Activated T-cell treated with anti-CD3 and anti-CD28 coated beads, Interleukin-2, amount 50 U/mL, for 72 hours (primary cell): ENCODE results near the gene RERE. TPM values are rescaled to one million over a fixed set of nuclear protein-coding genes. Genes with fewer than 3 reads are reported as not detected.
"Not testable (repeated sequence)": the region's sequence is repeated elsewhere in the genome, so short reads cannot be mapped to it uniquely, and the experiment has no call there.

Experiments used
- ATAC-seq, 2 donors: fragments of 150-1000 bp; cut with Tn5 transposase; replicated peaks in 1 of 2; 2 replicates each; pipeline ENCODE4 v1.10.0; 2021; ENCODE audit warnings: moderate library complexity in 2 of 2, mild to moderate bottlenecking in 1 of 2
- DNase-seq, 2 donors: peaks; one replicate each; pipeline ENCODE4 v3.0.0; 2021 to 2022; ENCODE audit warnings: mixed read lengths in 1 of 2
- H3K27ac Mint-ChIP-seq: one replicate; pipeline ENCODE4 v1.8.0; 2022; ENCODE audit warnings: mild to moderate bottlenecking, moderate library complexity, mixed read lengths
- H3K27me3 Mint-ChIP-seq: one replicate; pipeline ENCODE4 v1.8.0; 2022; ENCODE audit warnings: low read depth, mixed read lengths
- H3K36me3 Mint-ChIP-seq, 2 donors: one replicate each; pipeline ENCODE4 v1.8.0; 2022; ENCODE audit warnings: mixed read lengths in 2 of 2, mild to moderate bottlenecking in 1 of 2; ENCODE audit not compliant: insufficient read depth in 2 of 2
- H3K4me1 Mint-ChIP-seq: one replicate; pipeline ENCODE4 v1.8.0; 2022; ENCODE audit warnings: low read depth, mixed read lengths
- H3K4me3 Mint-ChIP-seq, 2 donors: one replicate each; pipeline ENCODE4 v1.8.0; 2022; ENCODE audit warnings: mild to moderate bottlenecking in 2 of 2, mixed read lengths in 2 of 2, moderate library complexity in 2 of 2
- H3K9me3 Mint-ChIP-seq, 2 donors: one replicate each; pipeline ENCODE4 v1.8.0; 2022; ENCODE audit warnings: mixed read lengths in 2 of 2
- total RNA-seq, 2 donors: library from RNA; stranded (reverse); gene quantifications; one replicate each; pipeline ENCODE4 v1.2.3, GENCODE V29; 2022

RERE gene
- total RNA-seq, 2 donors from 2014 or later, result 98.7 to 105 TPM

DNA sequence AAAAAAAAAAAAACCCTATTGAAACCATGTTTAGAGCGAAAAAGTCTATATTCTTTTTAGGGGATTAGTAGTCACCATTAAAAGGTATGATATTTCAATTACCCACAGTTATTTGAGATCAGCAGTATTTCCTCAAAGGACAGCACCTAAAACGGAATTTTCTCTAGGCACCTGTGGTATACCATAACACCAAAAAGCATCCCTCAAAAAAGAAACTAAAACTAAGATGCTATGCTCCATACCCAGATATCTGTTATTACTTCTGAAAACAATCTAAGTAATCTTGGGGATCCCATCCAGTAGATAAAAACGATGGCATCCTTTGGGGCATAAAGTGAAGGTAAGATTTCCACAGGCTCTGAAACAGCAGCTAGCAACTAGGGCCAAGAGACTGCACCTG is 89.0 kb downstream of the RERE start:
- Mint-ChIP-seq H3K27me3 (no peaks in the 10 kb centered on the region), H3K4me1 (peaks cover 18% of the 10 kb centered on the region), H3K27ac (no peak overlapping the region), H3K9me3 (peaks cover 2% of the 10 kb centered on the region in 2 donors), H3K36me3 (peaks cover 1 to 13% of the 10 kb centered on the region in 2 donors), H3K4me3 (no peak overlapping the region)
- no peak for DNase-seq
- ATAC-seq, result no peak

DNA sequence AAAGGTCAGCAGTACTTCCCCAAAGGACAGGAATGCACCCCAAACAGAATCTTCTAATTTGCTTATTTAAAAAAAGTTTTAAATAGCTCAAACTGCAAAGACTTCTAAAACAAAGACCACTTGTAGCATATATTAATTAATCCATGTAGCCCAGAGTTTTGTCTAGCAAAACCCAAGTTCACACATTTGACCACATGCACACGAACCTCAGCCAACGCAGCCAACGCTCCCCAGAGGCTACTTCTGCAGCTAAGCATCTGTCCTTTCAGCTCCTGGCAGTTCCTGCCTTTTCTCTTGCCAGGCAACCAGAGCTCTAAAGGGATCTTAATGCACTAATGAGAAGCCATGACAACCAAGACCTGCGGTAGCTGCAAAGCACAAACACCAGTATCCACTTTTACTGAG is 89.6 kb downstream of the RERE start:
- peaks cover 24% of the 10 kb centered on the region for H3K4me1 Mint-ChIP-seq
- DNase-seq, result no peak
- no peaks in the 10 kb centered on the region for H3K27me3 Mint-ChIP-seq
- ATAC-seq, result no peak
- peaks cover 2% of the 10 kb centered on the region in 2 donors for H3K9me3 Mint-ChIP-seq
- H3K4me3 Mint-ChIP-seq, result no peak overlapping the region
- H3K27ac Mint-ChIP-seq, result peak overlapping the region; percentile 65
- H3K36me3 Mint-ChIP-seq, result peaks cover 1 to 13% of the 10 kb centered on the region in 2 donors

- DNase-seq, H3K9me3 Mint-ChIP-seq, ATAC-seq, H3K4me3 Mint-ChIP-seq, H3K27me3 Mint-ChIP-seq: not testable (repeated sequence)
- peak overlapping the region; percentile 65 for H3K27ac Mint-ChIP-seq
- H3K4me1 Mint-ChIP-seq, result peaks cover 28% of the 10 kb centered on the region
- H3K36me3 Mint-ChIP-seq, result peaks cover 1 to 13% of the 10 kb centered on the region in 2 donors
Measured at GRCh38 chr1:8727316-8727715, 90.1 kb downstream of the RERE start.

DNA sequence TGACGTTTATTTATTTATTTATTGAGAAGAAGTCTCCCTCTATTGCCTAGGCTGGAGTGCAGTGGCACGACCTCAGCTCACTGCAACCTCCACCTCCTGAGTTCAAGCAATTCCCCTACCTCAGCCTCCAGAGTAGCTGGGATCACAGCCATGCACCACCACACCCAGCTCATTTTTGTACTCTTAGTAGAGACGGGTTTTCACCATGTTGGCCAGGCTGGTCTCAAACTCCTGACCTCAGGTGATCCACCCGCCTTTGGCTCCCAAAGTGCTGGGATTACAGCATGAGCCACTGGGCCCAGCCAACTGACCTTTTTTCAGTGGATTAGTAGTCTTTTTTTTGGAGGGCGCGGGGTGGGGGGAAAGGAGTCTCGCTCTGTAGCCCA is 90.6 kb downstream of the RERE start:
- H3K9me3 Mint-ChIP-seq, result not testable (repeated sequence)

DNA sequence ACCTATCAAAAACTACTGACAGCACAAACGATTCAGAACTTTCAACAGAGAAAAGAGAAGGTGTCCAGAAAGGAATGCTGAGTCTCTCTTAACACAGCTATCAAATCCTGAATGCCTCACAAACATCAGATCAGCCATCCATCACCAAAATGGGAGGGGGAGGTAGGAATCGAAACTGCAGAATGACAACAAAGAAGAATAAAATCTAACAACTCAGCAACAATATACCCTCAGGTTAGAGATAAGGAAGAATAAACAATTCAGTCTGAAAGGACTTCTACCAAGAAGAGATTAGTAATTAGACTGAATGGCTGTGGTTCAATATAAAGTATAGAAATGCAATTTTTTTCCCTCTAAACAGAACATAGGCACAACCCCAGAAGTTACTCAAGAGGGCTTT is 94.4 kb downstream of the RERE start:
- H3K4me3 Mint-ChIP-seq, result no peak overlapping the region
- H3K27me3 Mint-ChIP-seq, result no peaks in the 10 kb centered on the region
- H3K36me3 Mint-ChIP-seq, result peaks cover 0 to 3% of the 10 kb centered on the region in 2 donors
- H3K4me1 Mint-ChIP-seq, result peaks cover 41% of the 10 kb centered on the region
- DNase-seq (no peak), ATAC-seq (no peak)
- H3K9me3 Mint-ChIP-seq, result no peaks in the 10 kb centered on the region
- no peak overlapping the region for H3K27ac Mint-ChIP-seq

More for the DNA sequence above, 90.6 kb downstream of the RERE start:
- not testable (repeated sequence) for H3K4me3 Mint-ChIP-seq, H3K36me3 Mint-ChIP-seq, ATAC-seq, H3K27me3 Mint-ChIP-seq, DNase-seq, H3K27ac Mint-ChIP-seq
- peaks cover 33% of the 10 kb centered on the region for H3K4me1 Mint-ChIP-seq

- H3K9me3 Mint-ChIP-seq, result no peaks in the 10 kb centered on the region
- H3K4me1 Mint-ChIP-seq, result peaks cover 47% of the 10 kb centered on the region
- H3K27me3 Mint-ChIP-seq, result no peaks in the 10 kb centered on the region
- DNase-seq (no peak), ATAC-seq (no peak)
- H3K4me3 Mint-ChIP-seq, result no peak overlapping the region
- no peak overlapping the region for H3K27ac Mint-ChIP-seq
- peaks cover 0 to 3% of the 10 kb centered on the region in 2 donors for H3K36me3 Mint-ChIP-seq
Measured at GRCh38 chr1:8722366-8722765, 95.1 kb downstream of the RERE start.

DNA sequence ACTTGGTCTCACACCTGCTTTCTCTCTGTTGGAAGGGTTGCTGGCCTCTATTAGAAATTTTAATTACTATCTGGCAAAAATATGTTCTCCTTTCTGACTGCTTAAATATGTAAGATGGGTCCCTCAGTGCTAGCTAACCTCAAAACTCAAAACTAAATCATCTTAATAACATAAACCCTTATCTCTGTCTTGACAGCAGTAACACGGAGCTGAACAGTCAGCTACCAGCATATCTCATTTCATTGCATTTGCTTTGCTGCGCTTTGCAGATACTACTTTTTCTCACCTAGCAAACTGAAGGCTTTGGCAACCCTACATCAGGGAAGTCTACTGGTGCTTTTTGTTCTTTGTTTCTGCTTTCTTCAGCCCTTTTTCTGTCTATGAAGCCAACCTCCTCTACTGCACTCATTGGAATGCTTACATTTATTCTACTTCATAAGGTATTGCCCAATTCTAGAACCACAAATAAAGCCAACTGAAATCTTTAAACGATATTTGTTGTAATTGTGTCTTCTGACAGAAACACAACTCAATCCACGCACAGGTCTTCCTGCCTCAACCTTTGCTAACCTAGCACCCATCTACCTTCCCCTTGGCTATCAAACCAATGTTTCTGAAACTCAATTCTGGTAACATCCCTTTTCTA is 95.6 kb downstream of the RERE start:
- Mint-ChIP-seq H3K4me3 (no peak overlapping the region), H3K27me3 (no peaks in the 10 kb centered on the region), H3K36me3 (peaks cover 0 to 3% of the 10 kb centered on the region in 2 donors), H3K4me1 (peaks cover 46% of the 10 kb centered on the region), H3K9me3 (no peaks in the 10 kb centered on the region), H3K27ac (no peak overlapping the region)
- ATAC-seq (no peak), DNase-seq (no peak)

- DNase-seq, result no peak
- Mint-ChIP-seq H3K27me3 (no peaks in the 10 kb centered on the region), H3K9me3 (no peaks in the 10 kb centered on the region), H3K36me3 (peaks cover 0 to 3% of the 10 kb centered on the region in 2 donors), H3K4me1 (peaks cover 39% of the 10 kb centered on the region), H3K27ac (no peak overlapping the region), H3K4me3 (no peak overlapping the region)
- no peak for ATAC-seq
Measured at GRCh38 chr1:8720347-8720746, 97.1 kb downstream of the RERE start.

GRCh38 chr1:8718850-8719361 is 98.5 kb downstream of the RERE start:
- peaks cover 0 to 5% of the 10 kb centered on the region in 2 donors for H3K36me3 Mint-ChIP-seq
- no peak overlapping the region for H3K27ac Mint-ChIP-seq
- peaks cover 41% of the 10 kb centered on the region for H3K4me1 Mint-ChIP-seq
- ATAC-seq, result no peak
- DNase-seq, result no peak
- H3K4me3 Mint-ChIP-seq, result no peak overlapping the region
- H3K9me3 Mint-ChIP-seq, result peaks cover 0 to 1% of the 10 kb centered on the region in 2 donors
- no peaks in the 10 kb centered on the region for H3K27me3 Mint-ChIP-seq

GRCh38 chr1:8717148-8717547 is 100.3 kb downstream of the RERE start:
- H3K4me1 Mint-ChIP-seq, result peaks cover 33% of the 10 kb centered on the region
- H3K4me3 Mint-ChIP-seq, result no peak overlapping the region
- ATAC-seq, result no peak
- peaks cover 0 to 5% of the 10 kb centered on the region in 2 donors for H3K36me3 Mint-ChIP-seq
- no peak overlapping the region for H3K27ac Mint-ChIP-seq
- H3K9me3 Mint-ChIP-seq, result peaks cover 0 to 1% of the 10 kb centered on the region in 2 donors
- no peaks in the 10 kb centered on the region for H3K27me3 Mint-ChIP-seq
- DNase-seq, result no peak

DNA sequence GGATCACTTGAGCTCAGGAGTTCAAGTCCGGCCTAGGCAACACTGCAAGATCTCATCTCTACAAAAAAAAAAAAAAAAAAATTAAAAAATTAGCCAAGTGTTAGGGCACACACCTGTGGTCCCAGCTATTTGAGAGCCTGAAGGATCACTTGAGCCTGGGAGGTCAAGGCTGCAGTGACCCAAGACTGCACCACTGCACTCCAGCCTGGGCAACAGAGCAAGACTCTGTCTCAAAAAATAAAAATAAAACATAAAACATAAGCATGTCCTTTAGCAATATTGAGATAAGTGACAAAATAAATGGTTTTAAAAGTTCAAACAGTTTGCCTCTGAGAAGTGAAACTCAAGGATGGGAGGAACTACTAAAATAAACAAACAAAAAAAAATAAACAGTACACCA is 101.2 kb downstream of the RERE start:
- ATAC-seq (no peak), DNase-seq (no peak)
- Mint-ChIP-seq H3K36me3 (peaks cover 0 to 5% of the 10 kb centered on the region in 2 donors), H3K27me3 (no peaks in the 10 kb centered on the region), H3K27ac (no peak overlapping the region), H3K4me1 (peaks cover 33% of the 10 kb centered on the region), H3K4me3 (no peak overlapping the region), H3K9me3 (peaks cover 0 to 1% of the 10 kb centered on the region in 2 donors)

DNA sequence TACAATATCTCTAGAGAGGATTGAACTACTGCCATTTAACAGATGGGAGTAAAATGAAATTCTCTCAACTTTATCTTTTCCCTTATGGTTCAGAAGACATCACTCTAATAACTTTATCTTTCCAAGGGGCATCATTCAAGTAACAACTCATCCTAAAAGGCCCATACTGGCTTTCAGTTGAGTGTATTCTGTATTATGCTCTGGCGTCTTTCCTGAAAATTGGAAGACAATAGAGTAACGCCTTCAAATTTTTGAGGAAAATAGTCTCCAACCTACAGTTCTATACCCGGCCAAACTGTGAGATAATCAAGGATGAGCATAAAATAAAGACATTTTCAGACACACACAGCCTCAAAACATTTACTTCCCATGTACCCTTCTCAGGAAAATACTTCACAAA is 103.3 kb downstream of the RERE start:
- H3K27ac Mint-ChIP-seq, result peak overlapping the region; percentile 17
- no peaks in the 10 kb centered on the region for H3K27me3 Mint-ChIP-seq
- H3K4me1 Mint-ChIP-seq, result peaks cover 29% of the 10 kb centered on the region
- H3K36me3 Mint-ChIP-seq, result peaks cover 0 to 2% of the 10 kb centered on the region in 2 donors
- H3K9me3 Mint-ChIP-seq, result peaks cover 0 to 1% of the 10 kb centered on the region in 2 donors
- H3K4me3 Mint-ChIP-seq, result no peak overlapping the region
- DNase-seq, result no peak
- no peak for ATAC-seq

GRCh38 chr1:8712413-8713231 is 104.8 kb downstream of the RERE start:
- Mint-ChIP-seq H3K9me3 (peaks cover 0 to 3% of the 10 kb centered on the region in 2 donors), H3K4me1 (peaks cover 25% of the 10 kb centered on the region), H3K27me3 (no peaks in the 10 kb centered on the region), H3K36me3 (peaks cover 2 to 5% of the 10 kb centered on the region in 2 donors), H3K4me3 (peak overlapping the region; percentile 72 to 82), H3K27ac (peak overlapping the region; percentile 79)
- no peak for ATAC-seq
- no peak for DNase-seq
